Vagina (tissue), 2 donors: ENCODE measurements around the gene C1QTNF12. TPM values are rescaled to one million over a fixed set of nuclear protein-coding genes. Genes with fewer than 3 reads are reported as not detected.

Source experiments
- DNase-seq, 2 donors: peaks; one replicate each; pipeline ENCODE4 v3.0.0-alpha.2; 2017; ENCODE audit errors: extremely low spot score in 2 of 2
- H3K27ac ChIP-seq: fragments of 200-600 bp; sonication (generic); one replicate; pipeline ENCODE4 v1.5.1; 2019
- H3K27me3 ChIP-seq: fragments of 200-600 bp; sonication (generic); one replicate; pipeline ENCODE4 v1.5.1; 2019
- H3K36me3 ChIP-seq, 2 donors: fragments of 200-600 bp; sonication (generic); one replicate each; pipeline ENCODE4 v1.5.1; 2017 to 2019
- H3K4me1 ChIP-seq: fragments of 200-600 bp; sonication (generic); one replicate; pipeline ENCODE4 v1.5.1; 2019
- H3K4me3 ChIP-seq, 2 donors: fragments of 200-600 bp; sonication (generic); 1 replicate in 1 of 2; 2 replicates in 1 of 2; pipeline ENCODE4 v1.5.1; 2016 to 2019
- H3K9me3 ChIP-seq: fragments of 200-600 bp; sonication (generic); one replicate; pipeline ENCODE4 v1.5.1; 2019
- CTCF ChIP-seq, 3 experiments: fragments of 450-650 bp in 2 of 3; fragments of 200-600 bp in 1 of 3; sonication (generic) in 1 of 3; IDR thresholded peaks; one replicate each; pipeline ENCODE4 v1.5.1; 2017 to 2019; ENCODE audit warnings: antibody characterized with exemption in 3 of 3, mild to moderate bottlenecking in 2 of 3, moderate library complexity in 2 of 3
- POLR2A ChIP-seq, 2 donors: fragments of 450-650 bp; IDR thresholded peaks; one replicate each; pipeline ENCODE4 v1.6.1; 2017; ENCODE audit warnings: antibody characterized with exemption in 2 of 2, mild to moderate bottlenecking in 2 of 2, moderate library complexity in 2 of 2
- POLR2AphosphoS5 ChIP-seq, 2 donors: sonication (generic); formaldehyde crosslinking; IDR thresholded peaks; one replicate each; pipeline ENCODE4 v1.9.0; 2017; ENCODE audit warnings: antibody characterized with exemption in 2 of 2, mild to moderate bottlenecking in 2 of 2, low read depth in 1 of 2; ENCODE audit not compliant: insufficient read depth in 1 of 2
- intact Hi-C: fragments of 100-400 bp; cut with DNase I; formaldehyde crosslinking; loops from one replicate; pipeline ENCODE4 v1.15.1; 2023
- total RNA-seq: library from RNA; depleted of rRNA; stranded (reverse); fragments of >200 nt; gene quantifications from one replicate; pipeline ENCODE4 v1.2.3, GENCODE V29; 2016

The C1QTNF12 gene
- total RNA-seq, 1 donor from 2014 or later = not detected

DNA sequence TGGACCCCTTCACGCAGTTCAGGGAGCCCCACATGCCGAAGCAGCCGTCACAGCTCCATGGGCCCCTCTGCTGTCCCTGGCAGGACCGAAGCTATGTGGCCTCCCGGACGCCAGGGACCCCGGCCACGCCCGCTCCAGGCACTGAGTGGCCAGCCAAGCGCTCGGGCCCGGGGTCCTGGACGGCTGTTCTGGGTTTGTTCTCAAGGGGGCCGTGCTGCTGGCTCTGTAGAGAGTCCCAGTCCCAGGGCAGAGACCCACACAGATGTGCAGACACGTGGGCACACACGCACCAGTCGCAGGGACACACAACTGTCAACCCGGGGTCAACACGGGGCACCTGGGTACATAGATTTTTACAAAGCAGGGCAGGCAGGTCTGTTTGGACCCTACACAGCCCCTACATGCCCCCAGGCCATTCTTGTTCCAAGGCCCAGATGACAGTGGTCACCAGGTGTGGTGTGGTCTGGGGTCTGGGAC, 7.8 kb downstream of the C1QTNF12 start:
- no peak for DNase-seq
- Histone ChIP-seq H3K4me1 (peaks cover 29% of the 10 kb centered on the region), H3K27me3 (peaks cover 7% of the 10 kb centered on the region), H3K4me3 (no peak overlapping the region), H3K36me3 (no peaks in the 10 kb centered on the region), H3K27ac (no peak overlapping the region), H3K9me3 (no peaks in the 10 kb centered on the region)
- no peak for TF ChIP-seq POLR2AphosphoS5 (IDR thresholded peaks at IDR 0.05; ENCODE audit: insufficient read depth in 1 of 2, low read depth in 1 of 2)
- TF ChIP-seq POLR2A (IDR thresholded peaks at IDR 0.05) = no peak
- no peak for TF ChIP-seq CTCF (IDR thresholded peaks at IDR 0.05)
- intact Hi-C loops = loop anchor here (10.0 kb wide), 1 partner anchor 114 kb away; no protein-coding TSS in a partner anchor

DNA sequence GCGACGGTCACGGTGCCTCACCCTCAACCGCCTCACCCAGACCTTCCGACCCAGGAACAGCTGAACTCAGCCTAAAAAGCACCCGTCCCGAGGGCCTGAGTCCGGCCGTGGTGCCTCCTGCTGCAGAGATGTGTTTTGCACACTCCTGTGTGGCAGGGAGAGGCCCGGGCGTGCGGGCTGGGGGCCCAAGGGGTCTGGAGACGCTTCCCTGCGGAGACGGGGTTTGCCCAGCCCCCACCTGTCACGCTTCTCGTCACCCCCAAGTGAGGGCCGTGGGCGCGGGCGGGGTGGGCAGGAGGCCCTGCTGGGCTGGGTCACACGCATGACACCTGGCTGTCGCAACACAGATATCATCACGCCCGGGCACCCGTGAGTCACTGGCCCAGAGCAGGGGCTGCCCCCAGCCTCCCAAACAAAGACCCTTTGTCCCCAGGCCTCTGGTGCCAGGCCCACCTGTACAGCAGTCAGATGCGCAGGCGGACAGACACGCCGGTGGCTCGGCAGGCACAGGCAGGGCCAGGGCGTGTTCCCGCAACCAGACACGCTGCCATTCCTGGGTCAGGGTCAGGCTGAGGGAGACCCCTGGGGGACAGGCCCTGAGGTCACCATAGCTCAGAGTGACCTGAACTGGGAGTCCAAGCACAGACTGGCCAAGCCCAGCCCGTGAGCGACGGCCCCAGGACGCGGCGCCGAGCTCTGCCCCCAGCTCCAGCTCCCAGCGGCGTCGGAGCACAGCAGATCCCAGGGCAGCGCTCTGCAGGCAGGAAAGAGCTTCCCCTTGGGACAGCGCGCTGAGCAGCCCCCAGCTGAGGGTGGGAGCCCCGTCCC, 8.4 kb downstream of the C1QTNF12 start:
- intact Hi-C loops = loop anchor here (10.0 kb wide), 1 partner anchor 113 kb away; no protein-coding TSS in a partner anchor
- no peaks in the 10 kb centered on the region for H3K36me3 ChIP-seq
- H3K27ac ChIP-seq = no peak overlapping the region
- TF ChIP-seq POLR2AphosphoS5 (IDR thresholded peaks at IDR 0.05; ENCODE audit: insufficient read depth in 1 of 2, low read depth in 1 of 2) (no peak), CTCF (IDR thresholded peaks at IDR 0.05) (no peak), POLR2A (IDR thresholded peaks at IDR 0.05) (no peak)
- peaks cover 7% of the 10 kb centered on the region for H3K27me3 ChIP-seq
- H3K9me3 ChIP-seq = no peaks in the 10 kb centered on the region
- peaks cover 34% of the 10 kb centered on the region for H3K4me1 ChIP-seq
- DNase-seq = no peak
- no peak overlapping the region for H3K4me3 ChIP-seq

DNA sequence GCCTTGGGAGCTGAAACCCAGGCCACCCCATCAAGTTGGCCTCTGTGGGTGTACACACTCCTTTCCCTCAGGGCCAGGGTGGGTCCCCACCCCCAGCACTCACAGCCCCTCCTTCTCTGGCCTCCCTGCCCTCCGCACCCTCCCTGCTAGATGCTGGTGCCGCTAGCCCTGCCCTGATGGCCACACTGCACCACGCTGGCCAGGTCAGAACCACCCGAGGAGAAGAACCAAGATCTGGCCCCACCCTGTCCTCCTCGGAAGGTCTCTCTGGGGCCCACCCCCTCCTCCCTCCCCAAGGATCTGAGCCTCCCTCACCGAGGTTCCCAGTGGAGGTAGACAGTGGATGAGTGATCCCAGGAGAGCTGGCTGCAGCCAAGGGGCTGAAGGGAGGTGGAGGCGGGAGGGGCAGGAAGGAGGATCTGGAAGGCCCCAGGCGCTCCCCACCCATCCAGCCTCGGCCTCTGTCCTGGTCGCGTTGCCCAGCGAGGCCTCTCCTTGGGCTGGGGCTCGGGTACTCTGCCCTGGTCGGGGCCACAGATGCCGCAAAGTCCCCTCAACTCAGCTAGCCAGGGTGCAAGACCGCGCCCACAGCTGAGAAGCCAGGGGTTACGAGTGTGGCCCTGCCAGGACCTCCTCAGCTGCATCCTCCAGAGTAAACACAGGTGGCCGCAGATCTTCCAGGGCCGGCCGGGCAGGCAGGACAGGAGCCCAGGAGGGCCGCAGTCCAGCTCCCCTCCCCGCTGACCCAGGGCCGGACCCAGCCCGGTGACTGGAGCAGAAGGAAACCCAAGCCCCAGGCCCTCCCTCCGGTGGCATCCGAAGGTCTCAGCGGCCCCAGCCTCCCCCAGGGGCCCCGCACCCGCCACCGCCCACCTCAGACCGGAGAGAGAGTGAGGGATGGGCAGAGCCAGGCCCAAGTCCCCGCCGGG, 9.3 kb downstream of the C1QTNF12 start:
- H3K27me3 ChIP-seq = peaks cover 7% of the 10 kb centered on the region
- H3K36me3 ChIP-seq = no peaks in the 10 kb centered on the region
- no peak for TF ChIP-seq POLR2AphosphoS5 (IDR thresholded peaks at IDR 0.05; ENCODE audit: insufficient read depth in 1 of 2, low read depth in 1 of 2)
- TF ChIP-seq CTCF (IDR thresholded peaks at IDR 0.05) = no peak
- TF ChIP-seq POLR2A (IDR thresholded peaks at IDR 0.05) = no peak
- peaks cover 39% of the 10 kb centered on the region for H3K4me1 ChIP-seq
- H3K4me3 ChIP-seq = no peak overlapping the region
- DNase-seq = no peak
- intact Hi-C loops = loop anchor here (10.0 kb wide), 1 partner anchor 112 kb away; no protein-coding TSS in a partner anchor
- no peak overlapping the region for H3K27ac ChIP-seq
- no peaks in the 10 kb centered on the region for H3K9me3 ChIP-seq

DNA sequence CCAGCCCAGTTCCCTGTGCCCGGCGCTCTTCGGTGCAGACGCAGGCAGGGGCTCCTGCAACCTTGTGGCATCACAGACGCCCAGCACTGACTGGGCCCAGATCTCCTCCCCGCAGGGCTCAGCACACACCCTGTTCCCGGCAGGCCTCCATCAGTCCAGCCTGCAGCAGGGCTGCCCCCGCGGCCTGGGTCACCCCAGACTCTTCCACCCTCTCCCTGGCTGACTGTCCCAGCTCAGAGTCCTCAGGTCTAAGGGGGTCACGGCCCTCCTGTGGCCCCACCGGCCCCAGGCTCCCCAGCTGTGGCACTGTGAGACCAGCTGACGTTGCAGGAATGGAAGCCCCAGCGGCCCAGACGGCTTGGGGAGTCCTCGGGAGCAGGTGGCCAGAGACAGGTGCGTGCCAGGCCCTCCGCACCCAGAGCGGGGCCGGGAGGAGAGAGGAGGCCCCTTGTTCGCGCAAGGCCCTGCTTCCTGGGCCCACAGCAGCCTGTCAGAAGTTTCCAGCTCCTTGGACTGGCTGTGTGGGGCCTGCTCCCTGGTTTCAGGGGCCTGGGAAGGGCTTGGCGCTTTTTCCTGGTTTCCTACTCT, 10.3 kb downstream of the C1QTNF12 start:
- no peak for DNase-seq
- H3K4me3 ChIP-seq = no peak overlapping the region
- H3K27ac ChIP-seq = no peak overlapping the region
- H3K27me3 ChIP-seq = peaks cover 7% of the 10 kb centered on the region
- H3K36me3 ChIP-seq = no peaks in the 10 kb centered on the region
- H3K9me3 ChIP-seq = no peaks in the 10 kb centered on the region
- H3K4me1 ChIP-seq = peaks cover 39% of the 10 kb centered on the region
- intact Hi-C loops = loop anchor here (10.0 kb wide), 1 partner anchor 111 kb away; no protein-coding TSS in a partner anchor
- TF ChIP-seq CTCF (IDR thresholded peaks at IDR 0.05) = no peak
- TF ChIP-seq POLR2AphosphoS5 (IDR thresholded peaks at IDR 0.05; ENCODE audit: insufficient read depth in 1 of 2, low read depth in 1 of 2) = no peak
- TF ChIP-seq POLR2A (IDR thresholded peaks at IDR 0.05) = no peak
